B cell (primary cell): Measurements from ENCODE around the gene PHLPP2. TPM values are rescaled to one million over a fixed set of nuclear protein-coding genes. Genes with fewer than 3 reads are reported as not detected.

Experiments used
- ATAC-seq: fragments of 200-7000 bp; cut with Tn5 transposase; one replicate; pipeline ENCODE4 v1.10.0; 2021; ENCODE audit warnings: low read depth, mild to moderate bottlenecking, moderate number of reproducible peaks, moderate library complexity
- CTCF ChIA-PET: fragments of 350-600 bp; sonication (Branson Sonifier 250); formaldehyde crosslinking; loops from one replicate; lab custom pipeline; 2021; ENCODE audit warnings: antibody characterized with exemption, inconsistent platforms; lab: Charles Lee
- POLR2A ChIA-PET: fragments of 350-600 bp; sonication (Branson Sonifier 250); formaldehyde crosslinking; loops from one replicate; lab custom pipeline; 2021; ENCODE audit warnings: antibody characterized with exemption; lab: Charles Lee
- DNase-seq: peaks from one replicate; pipeline ENCODE4 v3.0.0; 2013
- H2AFZ ChIP-seq: 2 replicates; pipeline ENCODE4 v1.6.1; 2012; ENCODE audit warnings: mild to moderate bottlenecking, low read depth, low read length; ENCODE audit not compliant: insufficient read depth, poor library complexity, severe bottlenecking
- H3K27ac ChIP-seq, 2 donors: 1 replicate in 1 of 2; 2 replicates in 1 of 2; pipeline ENCODE4 v1.5.1; 2012 to 2013; ENCODE audit warnings: low read length in 2 of 2, mild to moderate bottlenecking in 2 of 2, moderate library complexity in 1 of 2
- H3K27me3 ChIP-seq, 4 experiments: fragments of 200-600 bp in 1 of 4; sonication (generic) in 1 of 4; replicated peaks in 1 of 4; 1 replicate in 2 of 4; 2 replicates in 2 of 4; pipeline versions ENCODE4 v1.6.1 to v1.7.0; 2013 to 2016; ENCODE audit warnings: low read length in 3 of 4, mild to moderate bottlenecking in 2 of 4, mixed read lengths in 1 of 4, moderate library complexity in 1 of 4; ENCODE audit not compliant: insufficient read depth in 4 of 4, control insufficient read depth in 3 of 4; ENCODE audit errors: control extremely low read depth in 1 of 4
- H3K36me3 ChIP-seq, 2 experiments: replicated peaks in 1 of 2; 1 replicate in 1 of 2; 2 replicates in 1 of 2; pipeline versions ENCODE4 v1.6.1 to v1.7.1; 2013; ENCODE audit warnings: low read length in 1 of 2; ENCODE audit not compliant: insufficient read depth in 2 of 2, control insufficient read depth in 1 of 2; ENCODE audit errors: control extremely low read depth in 1 of 2, extremely low read depth in 1 of 2
- H3K4me1 ChIP-seq, 2 donors: fragments of 200-600 bp in 1 of 2; sonication (generic) in 1 of 2; 1 replicate in 1 of 2; 2 replicates in 1 of 2; pipeline versions ENCODE4 v1.5.1 to v1.6.1; 2013 to 2017; ENCODE audit warnings: low read length in 2 of 2; ENCODE audit not compliant: control insufficient read depth in 2 of 2, insufficient read depth in 2 of 2
- H3K4me2 ChIP-seq: replicated peaks from 2 replicates; pipeline ENCODE3; 2012; ENCODE audit warnings: mild to moderate bottlenecking, low read depth, low read length; ENCODE audit not compliant: poor library complexity, severe bottlenecking
- H3K4me3 ChIP-seq, 5 experiments: fragments of 200-600 bp in 1 of 5; sonication (generic) in 1 of 5; 1 replicate in 3 of 5; 2 replicates in 2 of 5; pipeline versions ENCODE4 v1.5.1 to v1.7.0; 2011 to 2016; ENCODE audit warnings: low read length in 4 of 5, mild to moderate bottlenecking in 4 of 5, low read depth in 2 of 5, control low read depth in 1 of 5, moderate library complexity in 1 of 5; ENCODE audit not compliant: insufficient read depth in 1 of 5; ENCODE audit errors: control extremely low read depth in 1 of 5, extremely low read depth in 1 of 5
- H3K79me2 ChIP-seq: fragments of 200-600 bp; sonication (generic); one replicate; pipeline ENCODE4 v1.6.0; 2016; ENCODE audit warnings: low read length; ENCODE audit not compliant: control insufficient read depth, insufficient read depth
- H3K9ac ChIP-seq: fragments of 200-600 bp; sonication (generic); 2 replicates; pipeline ENCODE4 v1.6.1; 2017; ENCODE audit warnings: mild to moderate bottlenecking, low read length, moderate library complexity
- H3K9me3 ChIP-seq, 3 donors: one replicate each; pipeline versions ENCODE4 v1.6.1 to v1.7.1; 2013; ENCODE audit warnings: low read length in 2 of 3; ENCODE audit not compliant: control insufficient read depth in 2 of 3, insufficient read depth in 1 of 3; ENCODE audit errors: control extremely low read depth in 1 of 3
- H4K20me1 ChIP-seq: 2 replicates; pipeline ENCODE4 v1.6.0; 2012; ENCODE audit warnings: mild to moderate bottlenecking, low read length; ENCODE audit not compliant: insufficient read depth, control insufficient read depth, poor library complexity, severe bottlenecking
- H3K27ac Mint-ChIP-seq: one replicate; pipeline ENCODE4 v1.8.0; 2021; ENCODE audit warnings: mixed read lengths
- H3K27me3 Mint-ChIP-seq: one replicate; pipeline ENCODE4 v1.8.0; 2021; ENCODE audit warnings: mixed read lengths
- H3K4me1 Mint-ChIP-seq: one replicate; pipeline ENCODE4 v1.8.0; 2021; ENCODE audit warnings: mixed read lengths
- H3K4me3 Mint-ChIP-seq: one replicate; pipeline ENCODE4 v1.8.0; 2021; ENCODE audit warnings: mixed read lengths
- H3K9me3 Mint-ChIP-seq: one replicate; pipeline ENCODE4 v1.8.0; 2022; ENCODE audit warnings: mixed read lengths; ENCODE audit not compliant: insufficient read depth
- CTCF ChIP-seq: fragments of 200-600 bp; IDR thresholded peaks from one replicate; pipeline ENCODE4 v1.8.0; 2022; ENCODE audit warnings: antibody characterized with exemption, mild to moderate bottlenecking
- EZH2 ChIP-seq: IDR thresholded peaks from 2 replicates; pipeline ENCODE4 v1.6.1; 2012; ENCODE audit warnings: borderline replicate concordance, low read depth, mild to moderate bottlenecking, moderate library complexity, low read length; ENCODE audit not compliant: insufficient read depth, poor library complexity, severe bottlenecking
- WGBS: methylation state at CpG from one replicate; pipeline ENCODE4 v1.1.5; 2013; ENCODE audit warnings: missing lambda C conversion rate; ENCODE audit not compliant: insufficient coverage; 5-methylcytosine and 5-hydroxymethylcytosine counted together
- intact Hi-C: fragments of 100-400 bp; cut with micrococcal nuclease; formaldehyde crosslinking; loops from one replicate; pipeline ENCODE4 v1.10.0; 2022
- polyA plus RNA-seq: library from polyadenylated mRNA; depleted of rRNA; stranded (reverse); fragments of >200 nt; gene quantifications from 2 replicates; pipeline ENCODE4 v1.2.3, GENCODE V29; 2012
- total RNA-seq, 2 donors: library from RNA; stranded (reverse); fragments of 120-200 nt in 1 of 2; gene quantifications; 1 replicate in 1 of 2; 2 replicates in 1 of 2; pipeline versions ENCODE4 v1.2.3 to v1.2.4, GENCODE V29; 2013 to 2022

PHLPP2 gene
- total and polyA plus RNA-seq, 2 donors (not counting 1 experiment from before 2014, with no cell fraction given), result 7.2 to 16.1 TPM

- Histone ChIP-seq H4K20me1 (no peaks in the 10 kb centered on the region), H3K36me3 (peaks cover 17 to 56% of the 10 kb centered on the region in 2 experiments), H3K9ac (no peak overlapping the region), H3K9me3 (no peaks in the 10 kb centered on the region), H2AFZ (no peak overlapping the region), H3K4me3 (no peak overlapping the region), H3K4me2 (no peak overlapping the region), H3K27ac (no peak overlapping the region), H3K79me2 (no peaks in the 10 kb centered on the region), H3K4me1 (no peaks in the 10 kb centered on the region), H3K27me3 (no peaks in the 10 kb centered on the region)
- ChIA-PET POLR2A (no interaction called here), CTCF (interaction anchor here (0.7 kb wide), 1 partner anchor 33 kb away, joined by 3 read pairs; no protein-coding TSS in a partner anchor)
- ATAC-seq (no peak), DNase-seq (no peak)
- Mint-ChIP-seq H3K27ac (no peak overlapping the region), H3K4me1 (no peaks in the 10 kb centered on the region), H3K27me3 (no peaks in the 10 kb centered on the region), H3K4me3 (no peak overlapping the region), H3K9me3 (no peaks in the 10 kb centered on the region)
- 100% methylated on average over 1 of the region's 1 CpG for WGBS
- no peak for TF ChIP-seq CTCF
- intact Hi-C loops, result no loop called here
Measured at GRCh38 chr16:71666264-71666663, 58.2 kb downstream of the PHLPP2 start.

- Histone ChIP-seq H3K9ac (no peak overlapping the region), H3K27ac (no peak overlapping the region), H3K36me3 (peaks cover 14 to 45% of the 10 kb centered on the region in 2 experiments), H3K4me1 (peaks cover 0 to 3% of the 10 kb centered on the region in 2 donors), H3K79me2 (no peaks in the 10 kb centered on the region), H3K4me3 (no peak overlapping the region), H4K20me1 (no peaks in the 10 kb centered on the region), H3K9me3 (no peaks in the 10 kb centered on the region), H3K27me3 (no peaks in the 10 kb centered on the region), H3K4me2 (no peak overlapping the region), H2AFZ (no peak overlapping the region)
- Mint-ChIP-seq H3K9me3 (no peaks in the 10 kb centered on the region), H3K4me3 (no peak overlapping the region), H3K27me3 (no peaks in the 10 kb centered on the region), H3K27ac (no peak overlapping the region), H3K4me1 (peaks cover 5% of the 10 kb centered on the region)
- no peak for DNase-seq
- ChIA-PET POLR2A (no interaction called here), CTCF (interaction anchor here (0.6 kb wide), 1 partner anchor 48 kb away, joined by 4 read pairs; no protein-coding TSS in a partner anchor)
- ATAC-seq, result no peak
- TF ChIP-seq CTCF (no peak), EZH2 (no peak)
- 100% methylated on average over 2 of the region's 2 CpGs for WGBS
- intact Hi-C loops, result no loop called here
Measured at GRCh38 chr16:71659471-71659870, 65.0 kb downstream of the PHLPP2 start.
